H9 (cell line): ENCODE data around the gene FYN. TPM values are rescaled to one million over a fixed set of nuclear protein-coding genes. Genes with fewer than 3 reads are reported as not detected.

Experiments used
- DNase-seq: peaks from one replicate; pipeline ENCODE4 v3.0.0-alpha.2; 2017
- H2AFZ ChIP-seq: one replicate; pipeline ENCODE4 v1.6.1; 2013; ENCODE audit warnings: mild to moderate bottlenecking, low read length, control low read depth, moderate library complexity
- H2AK5ac ChIP-seq: 2 replicates; pipeline ENCODE4 v1.6.1; 2013; ENCODE audit warnings: low read length, control low read depth, mixed read lengths; ENCODE audit not compliant: insufficient read length
- H2BK120ac ChIP-seq: one replicate; pipeline ENCODE4 v1.6.1; 2013; ENCODE audit warnings: low read depth, mild to moderate bottlenecking, low read length, control low read depth, inconsistent platforms; ENCODE audit not compliant: poor library complexity, severe bottlenecking
- H2BK12ac ChIP-seq: 2 replicates; pipeline ENCODE4 v1.6.1; 2013; ENCODE audit warnings: low read length, control low read depth, mixed read lengths, low read depth; ENCODE audit not compliant: insufficient read length
- H2BK15ac ChIP-seq: 2 replicates; pipeline ENCODE4 v1.6.1; 2013; ENCODE audit warnings: low read depth, low read length, control low read depth
- H2BK20ac ChIP-seq: one replicate; pipeline ENCODE4 v1.6.1; 2013; ENCODE audit warnings: low read depth, mild to moderate bottlenecking, low read length, control low read depth, inconsistent platforms; ENCODE audit not compliant: poor library complexity, severe bottlenecking
- H2BK5ac ChIP-seq: 2 replicates; pipeline ENCODE4 v1.6.1; 2013; ENCODE audit warnings: low read length, control low read depth, mixed read lengths; ENCODE audit not compliant: insufficient read length
- H3K14ac ChIP-seq: 2 replicates; pipeline ENCODE4 v1.6.1; 2013; ENCODE audit warnings: low read length, control low read depth; ENCODE audit not compliant: insufficient read depth
- H3K18ac ChIP-seq: 2 replicates; pipeline ENCODE4 v1.6.1; 2013; ENCODE audit warnings: low read depth, mild to moderate bottlenecking, mixed read lengths, low read length, control low read depth; ENCODE audit not compliant: insufficient read length
- H3K23ac ChIP-seq: 2 replicates; pipeline ENCODE4 v1.6.1; 2013; ENCODE audit warnings: low read length, control low read depth, mixed read lengths, low read depth; ENCODE audit not compliant: insufficient read length
- H3K23me2 ChIP-seq: 2 replicates; pipeline ENCODE4 v1.6.1; 2013; ENCODE audit warnings: low read depth, mild to moderate bottlenecking, mixed read lengths, low read length, control low read depth; ENCODE audit not compliant: insufficient read length, poor library complexity, severe bottlenecking
- H3K27ac ChIP-seq: 2 replicates; pipeline ENCODE4 v1.5.1; 2013; ENCODE audit warnings: low read length, control low read depth, mixed read lengths, low read depth; ENCODE audit not compliant: insufficient read length
- H3K27me3 ChIP-seq: 2 replicates; pipeline ENCODE4 v1.6.1; 2013; ENCODE audit warnings: low read length, control low read depth, inconsistent platforms; ENCODE audit not compliant: insufficient read depth
- H3K4ac ChIP-seq: 2 replicates; pipeline ENCODE4 v1.6.1; 2013; ENCODE audit warnings: low read depth, mild to moderate bottlenecking, control low read depth, inconsistent platforms, low read length, moderate library complexity
- H3K4me1 ChIP-seq: 2 replicates; pipeline ENCODE4 v1.6.1; 2013; ENCODE audit warnings: low read length, control low read depth, inconsistent platforms; ENCODE audit not compliant: insufficient read depth
- H3K4me2 ChIP-seq: 2 replicates; pipeline ENCODE4 v1.6.1; 2013; ENCODE audit warnings: low read length, control low read depth, mixed read lengths; ENCODE audit not compliant: insufficient read length, insufficient read depth
- H3K56ac ChIP-seq: 2 replicates; pipeline ENCODE4 v1.6.1; 2013; ENCODE audit warnings: low read depth, mild to moderate bottlenecking, mixed read lengths, low read length, control low read depth; ENCODE audit not compliant: insufficient read length
- H3K79me1 ChIP-seq: 2 replicates; pipeline ENCODE4 v1.6.1; 2013; ENCODE audit warnings: low read depth, mild to moderate bottlenecking, moderate library complexity, low read length, control low read depth, inconsistent platforms; ENCODE audit not compliant: insufficient read depth, poor library complexity, severe bottlenecking
- H3K79me2 ChIP-seq: 2 replicates; pipeline ENCODE4 v1.6.1; 2013; ENCODE audit warnings: low read length, control low read depth, inconsistent platforms; ENCODE audit not compliant: insufficient read depth
- H3K9ac ChIP-seq: 2 replicates; pipeline ENCODE4 v1.6.1; 2013; ENCODE audit warnings: low read length, control low read depth, mixed read lengths; ENCODE audit not compliant: insufficient read length; ENCODE audit errors: extremely low read depth
- H3K9me3 ChIP-seq: one replicate; pipeline ENCODE4 v1.6.1; 2013; ENCODE audit warnings: low read depth, low read length, inconsistent platforms; ENCODE audit not compliant: control insufficient read depth
- H3T11ph ChIP-seq: one replicate; pipeline ENCODE4 v1.6.1; 2013; ENCODE audit warnings: mild to moderate bottlenecking, low read length, control low read depth, inconsistent platforms
- H4K20me1 ChIP-seq: one replicate; pipeline ENCODE4 v1.6.1; 2013; ENCODE audit not compliant: control insufficient read depth, insufficient read length, insufficient read depth
- H4K5ac ChIP-seq: 2 replicates; pipeline ENCODE4 v1.6.1; 2013; ENCODE audit warnings: low read depth, mild to moderate bottlenecking, mixed read lengths, low read length, control low read depth; ENCODE audit not compliant: insufficient read length
- H4K8ac ChIP-seq: replicated peaks from 2 replicates; pipeline ENCODE4 v1.6.1; 2013; ENCODE audit warnings: low read length, control low read depth, mixed read lengths, low read depth; ENCODE audit not compliant: insufficient read length
- H4K91ac ChIP-seq: 2 replicates; pipeline ENCODE4 v1.6.1; 2013; ENCODE audit warnings: low read depth, mild to moderate bottlenecking, moderate library complexity, mixed read lengths, low read length, control low read depth; ENCODE audit not compliant: insufficient read length
- H3K27ac Mint-ChIP-seq, 3 experiments: 2 replicates in 2 of 3; 3 replicates in 1 of 3; pipeline ENCODE4 v1.8.0; 2020 to 2021; ENCODE audit warnings: mixed read lengths in 3 of 3, mild to moderate bottlenecking in 1 of 3, moderate library complexity in 1 of 3
- H3K27me3 Mint-ChIP-seq: 2 replicates; pipeline ENCODE4 v1.8.0; 2021; ENCODE audit warnings: low read depth, mild to moderate bottlenecking, moderate library complexity, mixed read lengths
- H3K36me3 Mint-ChIP-seq, 3 experiments: 2 replicates in 2 of 3; 3 replicates in 1 of 3; pipeline ENCODE4 v1.8.0; 2020 to 2021; ENCODE audit warnings: low read depth in 3 of 3, mixed read lengths in 3 of 3; ENCODE audit not compliant: insufficient read depth in 1 of 3
- H3K4me1 Mint-ChIP-seq, 2 experiments: 2 replicates each; pipeline ENCODE4 v1.8.0; 2020; ENCODE audit warnings: mixed read lengths in 2 of 2
- H3K4me3 Mint-ChIP-seq, 2 experiments: 2 replicates in 1 of 2; 3 replicates in 1 of 2; pipeline ENCODE4 v1.8.0; 2020 to 2021; ENCODE audit warnings: mild to moderate bottlenecking in 2 of 2, mixed read lengths in 2 of 2, moderate library complexity in 1 of 2
- H3K9me3 Mint-ChIP-seq, 2 experiments: 2 replicates in 1 of 2; 3 replicates in 1 of 2; pipeline ENCODE4 v1.8.0; 2020; ENCODE audit warnings: mild to moderate bottlenecking in 2 of 2, mixed read lengths in 2 of 2, moderate library complexity in 1 of 2
- WGBS: extraction: QIAGEN DNeasy Blood & Tissue Kit; methylation state at CpG from one replicate; pipeline ENCODE4 v1.1.7; 2013; ENCODE audit warnings: missing lambda C conversion rate, low lambda C conversion rate, mixed read lengths; ENCODE audit not compliant: insufficient read length; ENCODE audit errors: extremely low coverage; 5-methylcytosine and 5-hydroxymethylcytosine counted together
- total RNA-seq: library from RNA; stranded (reverse); gene quantifications from 2 replicates; pipeline ENCODE4 v1.2.1, GENCODE V29; 2021
- TF ChIP-seq, protein P1 (sequence below): fragments of 200-600 bp; sonication (generic); conservative IDR thresholded peaks from 3 replicates; pipeline ENCODE4 v1.8.0; 2021; ENCODE audit warnings: antibody characterized with exemption, mild to moderate bottlenecking

Gene FYN
- total RNA-seq, 1 experiment from 2014 or later, result 64.8 TPM

DNA sequence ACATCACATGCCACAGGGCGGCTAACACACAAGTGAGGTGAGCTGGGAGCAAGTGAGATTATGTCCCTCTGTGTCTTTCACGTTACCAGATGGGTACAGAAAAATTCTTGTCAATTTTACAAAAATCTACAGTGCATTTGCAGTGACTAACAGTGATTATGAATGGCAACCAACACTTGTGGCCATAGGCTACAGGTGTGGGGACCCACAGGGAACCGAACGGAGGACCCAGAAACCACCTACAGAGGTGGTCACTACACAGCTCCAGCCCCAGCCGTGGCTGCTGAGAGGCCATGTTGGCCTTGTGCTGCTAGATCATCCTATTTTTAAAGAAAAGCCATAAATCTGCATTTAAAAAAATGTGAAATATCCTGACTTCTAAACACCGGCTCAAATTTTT, 50.2 kb downstream of the FYN start:
- Histone ChIP-seq H2BK5ac (no peak overlapping the region), H2BK12ac (no peak overlapping the region), H4K20me1 (no peaks in the 10 kb centered on the region), H3K18ac (no peak overlapping the region), H3K4me1 (no peaks in the 10 kb centered on the region), H3K9me3 (no peaks in the 10 kb centered on the region), H3K9ac (no peak overlapping the region), H2AFZ (no peak overlapping the region), H3K79me2 (peaks cover 3% of the 10 kb centered on the region; the same call in 1 of the 2 replicates), H3K27ac (no peak overlapping the region), H2BK20ac (no peak overlapping the region), H2AK5ac (no peak overlapping the region), H4K91ac (no peak overlapping the region), H3K4me2 (no peak overlapping the region), H3K23ac (no peak overlapping the region), H4K5ac (no peak overlapping the region), H2BK120ac (no peak overlapping the region), H3K4ac (no peak overlapping the region), H4K8ac (no peak overlapping the region), H3K56ac (no peak overlapping the region), H3K14ac (no peak overlapping the region), H3K23me2 (no peaks in the 10 kb centered on the region), H3T11ph (no peak overlapping the region), H3K27me3 (no peaks in the 10 kb centered on the region), H2BK15ac (no peak overlapping the region), H3K79me1 (no peaks in the 10 kb centered on the region)
- Mint-ChIP-seq H3K36me3 (peaks cover 5 to 16% (median 14%) of the 10 kb centered on the region in 3 experiments; a peak in 6 of 7 replicates), H3K9me3 (peaks cover 0 to 5% of the 10 kb centered on the region in 2 experiments; a peak in 3 of 5 replicates), H3K27ac (no peak overlapping the region), H3K4me3 (no peak overlapping the region), H3K27me3 (no peaks in the 10 kb centered on the region), H3K4me1 (no peaks in the 10 kb centered on the region)
- WGBS, result no CpG with 5 or more reads among the region's 6 CpGs
- DNase-seq, result no peak
- TF ChIP-seq, protein P1, sequence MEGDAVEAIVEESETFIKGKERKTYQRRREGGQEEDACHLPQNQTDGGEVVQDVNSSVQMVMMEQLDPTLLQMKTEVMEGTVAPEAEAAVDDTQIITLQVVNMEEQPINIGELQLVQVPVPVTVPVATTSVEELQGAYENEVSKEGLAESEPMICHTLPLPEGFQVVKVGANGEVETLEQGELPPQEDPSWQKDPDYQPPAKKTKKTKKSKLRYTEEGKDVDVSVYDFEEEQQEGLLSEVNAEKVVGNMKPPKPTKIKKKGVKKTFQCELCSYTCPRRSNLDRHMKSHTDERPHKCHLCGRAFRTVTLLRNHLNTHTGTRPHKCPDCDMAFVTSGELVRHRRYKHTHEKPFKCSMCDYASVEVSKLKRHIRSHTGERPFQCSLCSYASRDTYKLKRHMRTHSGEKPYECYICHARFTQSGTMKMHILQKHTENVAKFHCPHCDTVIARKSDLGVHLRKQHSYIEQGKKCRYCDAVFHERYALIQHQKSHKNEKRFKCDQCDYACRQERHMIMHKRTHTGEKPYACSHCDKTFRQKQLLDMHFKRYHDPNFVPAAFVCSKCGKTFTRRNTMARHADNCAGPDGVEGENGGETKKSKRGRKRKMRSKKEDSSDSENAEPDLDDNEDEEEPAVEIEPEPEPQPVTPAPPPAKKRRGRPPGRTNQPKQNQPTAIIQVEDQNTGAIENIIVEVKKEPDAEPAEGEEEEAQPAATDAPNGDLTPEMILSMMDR, result no peak
